Measurements from ENCODE around the gene HHATL.

The HHATL gene

GRCh38 chr3:42651248-42652091, 51.1 kb downstream of the HHATL start:
- DNase-seq = no peak

GRCh38 chr3:42649783-42650182, 52.8 kb downstream of the HHATL start:
- DNase-seq = no peak

- DNase-seq = no peak
Observed at GRCh38 chr3:42649006-42649405, 53.6 kb downstream of the HHATL start.

GRCh38 chr3:42647821-42648459, 54.7 kb downstream of the HHATL start:
- no peak for DNase-seq

Measured in DMS 273 treated with DMSO at 0.1 percent for 48 hours (cell line).